Measurements from ENCODE around the gene LRIT2. TPM values are rescaled to one million over a fixed set of nuclear protein-coding genes. Genes with fewer than 3 reads are reported as not detected.
A peak's percentile ranks its signal among the peaks of the same experiment; 100 is the strongest.
"Not testable (repeated sequence)": the region's sequence is repeated elsewhere in the genome, so short reads cannot be mapped to it uniquely, and the experiment has no call there.

The LRIT2 gene
- total RNA-seq, 1 experiment from 2014 or later, result not detected

GRCh38 chr10:84184517-84184916 lies 40.8 kb downstream of the LRIT2 start:
- DNase-seq (ENCODE audit: low read depth), result no peak

- no peak for DNase-seq (ENCODE audit: low read depth)
Observed at GRCh38 chr10:84181631-84182030, 43.7 kb downstream of the LRIT2 start.

DNA sequence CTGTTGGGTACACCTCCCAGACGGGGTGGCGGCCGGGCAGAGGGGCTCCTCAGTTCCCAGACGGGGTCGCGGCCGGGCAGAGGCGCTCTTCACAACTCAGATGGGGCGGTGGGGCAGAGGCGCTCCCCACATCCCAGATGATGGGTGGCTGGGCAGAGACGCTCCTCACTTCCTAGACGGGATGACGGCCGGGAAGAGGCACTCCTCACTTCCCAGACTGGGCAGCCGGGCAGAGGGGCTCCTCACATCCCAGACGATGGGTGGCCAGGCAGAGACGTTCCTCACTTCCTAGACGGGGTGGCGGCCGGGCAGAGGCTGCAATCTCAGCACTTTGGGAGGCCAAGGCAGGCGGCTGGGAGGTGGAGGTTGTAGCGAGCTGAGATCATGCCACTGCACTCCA lies 45.0 kb downstream of the LRIT2 start:
- DNase-seq (ENCODE audit: low read depth), result not testable (repeated sequence)

DNA sequence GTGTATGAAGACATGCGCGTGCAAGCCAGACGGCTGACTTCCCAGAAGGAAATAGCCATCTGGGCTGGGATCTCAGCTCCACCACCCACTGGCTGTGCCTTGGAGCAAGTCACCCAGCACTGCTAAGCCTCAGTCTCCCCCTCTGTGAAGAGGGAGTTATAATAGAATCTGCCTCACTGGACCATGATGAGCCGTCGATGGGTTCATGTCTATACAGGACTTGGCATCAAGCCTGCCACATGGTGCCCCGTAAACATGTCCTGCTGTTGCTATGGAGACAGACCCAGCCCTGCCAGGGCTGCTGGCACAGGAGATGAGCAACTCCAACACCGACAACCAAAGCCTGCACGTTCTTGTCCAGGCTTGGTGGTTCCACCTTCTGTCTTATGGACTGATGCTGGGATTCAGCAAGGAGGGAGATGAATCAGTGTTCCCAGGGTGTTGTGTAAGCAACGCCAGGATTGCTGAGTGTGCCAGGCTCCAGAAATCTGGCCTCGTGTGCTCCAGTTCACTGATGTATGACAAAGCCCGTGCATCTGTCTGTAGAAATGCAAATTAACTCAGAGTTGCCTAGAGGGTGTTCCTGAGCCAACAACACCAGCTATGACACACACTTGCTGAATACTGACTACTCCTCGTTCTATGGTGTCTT lies 46.2 kb downstream of the LRIT2 start:
- DNase-seq (ENCODE audit: low read depth), result peak; percentile 76

DNA sequence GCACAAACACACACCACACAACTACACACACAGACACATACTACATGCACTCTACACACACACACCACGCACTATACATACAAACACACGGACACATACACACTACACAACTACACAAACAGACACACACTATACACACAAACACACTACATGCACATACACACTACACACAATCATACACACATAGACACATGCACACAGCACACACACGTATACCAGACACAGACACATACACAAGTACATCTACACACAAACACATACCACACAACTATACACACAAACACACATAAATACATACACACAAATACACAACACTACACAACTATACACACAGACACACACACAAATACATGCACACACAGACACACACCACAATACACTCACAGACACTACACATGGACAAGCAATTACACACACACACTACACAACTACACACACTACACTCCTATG lies 47.2 kb downstream of the LRIT2 start:
- no peak for DNase-seq (ENCODE audit: low read depth)

GRCh38 chr10:84177541-84178141 lies 47.7 kb downstream of the LRIT2 start:
- no peak for DNase-seq (ENCODE audit: low read depth)

- no peak for DNase-seq (ENCODE audit: low read depth)
Observed at GRCh38 chr10:84176836-84177474, 48.4 kb downstream of the LRIT2 start.

GRCh38 chr10:84176351-84176750 lies 49.0 kb downstream of the LRIT2 start:
- DNase-seq (ENCODE audit: low read depth), result no peak

DNA sequence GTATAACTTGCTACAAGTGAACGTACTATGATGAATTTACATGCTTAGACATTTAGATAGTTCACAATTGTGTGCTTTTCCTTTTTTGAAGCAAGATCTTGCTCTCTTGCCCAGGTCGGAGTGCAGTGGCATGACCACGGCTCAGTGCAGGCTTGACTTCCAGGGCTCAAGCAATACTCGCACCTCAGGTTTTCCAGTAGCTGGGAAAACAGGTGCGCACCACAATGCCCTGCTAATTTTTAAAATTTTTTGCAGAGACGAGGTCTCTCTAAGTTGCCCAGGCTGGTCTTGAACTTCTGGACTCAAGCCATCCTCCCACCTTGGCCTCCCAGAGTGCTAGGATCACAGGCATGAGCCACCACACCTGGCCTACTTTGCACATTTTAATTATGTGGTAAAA lies 49.9 kb downstream of the LRIT2 start:
- no peak for DNase-seq (ENCODE audit: low read depth)

DNA sequence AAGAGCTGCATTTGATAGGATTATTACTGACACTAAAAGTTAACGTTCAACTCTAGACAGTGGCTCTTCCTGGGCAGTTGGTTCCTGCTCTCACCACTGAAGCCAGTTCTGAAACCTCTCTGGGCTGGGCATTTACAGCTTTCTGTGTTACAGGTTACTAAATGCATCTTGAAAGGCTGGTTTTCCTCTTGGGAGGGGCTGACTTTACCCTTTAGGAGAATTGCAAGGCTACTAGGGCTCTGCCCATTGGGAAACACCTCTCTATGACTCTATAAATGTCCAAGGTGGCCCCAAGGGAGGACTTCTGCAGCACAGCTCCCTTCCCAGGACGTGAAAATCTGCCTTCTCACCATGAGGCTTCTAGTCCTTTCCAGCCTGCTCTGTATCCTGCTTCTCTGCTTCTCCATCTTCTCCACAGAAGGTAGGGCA lies 51.8 kb downstream of the LRIT2 start, which contains the start of gene GPR15LG:
TSS of gene GPR15LG (plus strand) at position 301 of the 429 bp plus-strand sequence. CDS start at position 352, 51 bp downstream.
- DNase-seq (ENCODE audit: low read depth), result no peak

DNA sequence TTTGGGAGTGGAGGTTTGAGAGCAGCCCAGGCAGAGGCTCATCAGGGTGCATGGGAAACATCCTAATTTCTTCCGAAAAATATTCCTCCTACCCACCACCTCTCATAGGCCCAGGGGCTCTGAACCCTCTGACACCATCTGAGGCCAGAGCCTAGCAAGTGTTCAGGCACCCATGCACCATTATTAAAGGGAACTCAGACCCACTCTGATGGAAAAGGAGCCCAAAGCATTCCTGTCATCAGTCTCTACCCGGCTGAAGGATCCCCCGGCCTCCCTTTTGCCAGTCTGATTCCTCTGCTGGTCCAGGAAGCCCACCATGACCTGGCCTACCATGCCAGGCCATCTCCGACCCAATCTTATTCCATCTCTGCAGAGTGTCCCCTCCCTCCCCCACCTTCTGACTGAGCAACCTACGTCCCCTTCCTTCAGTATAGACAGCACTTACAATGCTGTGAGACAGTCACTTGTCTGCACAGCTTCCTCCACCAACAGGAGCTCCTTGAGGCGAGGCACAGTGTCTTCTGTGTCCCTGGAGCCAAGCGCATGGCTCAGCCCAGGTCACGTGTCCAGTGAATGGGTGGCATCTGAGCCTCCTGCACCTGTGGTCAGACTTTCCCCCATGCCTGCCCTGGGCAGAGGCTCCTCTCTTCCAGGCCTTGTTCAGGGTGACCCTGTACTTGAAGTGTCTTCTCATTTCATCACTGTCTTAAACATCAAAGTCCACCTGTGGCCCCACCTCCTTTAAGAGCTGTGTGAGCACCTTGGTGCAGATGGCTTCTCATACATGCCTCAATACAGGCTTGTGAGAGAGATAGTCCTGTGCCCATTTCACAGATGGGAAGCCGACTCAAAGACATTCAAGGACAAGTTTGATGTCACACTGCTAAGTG lies 52.6 kb downstream of the LRIT2 start:
- no peak for DNase-seq (ENCODE audit: low read depth)

GRCh38 chr10:84171700-84172466 lies 53.5 kb downstream of the LRIT2 start:
- not testable (repeated sequence) for DNase-seq (ENCODE audit: low read depth)

DNA sequence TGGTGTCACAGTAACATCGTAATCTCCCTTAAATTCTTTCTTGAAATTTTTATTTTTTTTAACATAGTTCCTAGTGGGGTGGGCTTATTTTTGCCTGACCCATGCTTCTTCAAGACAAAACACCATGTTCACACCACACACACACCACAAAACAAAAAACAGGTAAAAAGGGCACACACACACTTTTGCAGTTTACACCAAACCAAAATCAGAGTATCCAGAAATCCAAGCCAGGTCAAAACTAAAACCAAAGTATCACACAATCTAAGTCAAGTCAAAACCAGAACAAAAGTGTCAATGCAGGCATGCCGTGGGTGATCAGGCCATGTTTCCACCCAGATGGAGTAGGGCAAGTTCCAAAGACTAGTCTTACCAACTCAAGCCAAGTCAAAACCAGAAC lies 54.1 kb downstream of the LRIT2 start:
- not testable (repeated sequence) for DNase-seq (ENCODE audit: low read depth)

Other genes with a start within 250 kb of the LRIT2 start
- gene GHITM, start 86.0 kb downstream of the LRIT2 start, total RNA-seq (2014; rRNA removed), result 173 and 191 TPM in 2 replicates
- gene GPR15LG, start 51.7 kb downstream of the LRIT2 start, total RNA-seq (2014; rRNA removed), result not detected in 2 replicates
- not detected in 2 replicates for gene CDHR1, start 31.0 kb downstream of the LRIT2 start, total RNA-seq (2014; rRNA removed)
- not detected in 2 replicates for gene LRIT1, start 16.0 kb upstream of the LRIT2 start, total RNA-seq (2014; rRNA removed)
- not detected in 2 replicates for gene RGR, start 19.5 kb upstream of the LRIT2 start, total RNA-seq (2014; rRNA removed)
- gene CCSER2, start 103.0 kb upstream of the LRIT2 start, total RNA-seq (2014; rRNA removed), result 20.8 and 25.0 TPM in 2 replicates

All from LHCN-M2 (cell line).